Activated naive CD8-positive, alpha-beta T cell treated with anti-CD3 and anti-CD28 coated beads for 36 hours (primary cell): ENCODE results near the gene SMC6. TPM values are rescaled to one million over a fixed set of nuclear protein-coding genes. Genes with fewer than 3 reads are reported as not detected.

Experiments used
- DNase-seq: peaks from one replicate; pipeline ENCODE4 v3.0.0; 2021
- H3K27ac Mint-ChIP-seq: one replicate; pipeline ENCODE4 v1.8.0; 2022; ENCODE audit warnings: mild to moderate bottlenecking, moderate library complexity, mixed read lengths
- H3K27me3 Mint-ChIP-seq: one replicate; pipeline ENCODE4 v1.8.0; 2022; ENCODE audit warnings: mild to moderate bottlenecking, mixed read lengths
- H3K36me3 Mint-ChIP-seq: one replicate; pipeline ENCODE4 v1.8.0; 2021; ENCODE audit warnings: mild to moderate bottlenecking, mixed read lengths
- H3K4me1 Mint-ChIP-seq: one replicate; pipeline ENCODE4 v1.8.0; 2021; ENCODE audit warnings: mixed read lengths
- H3K4me3 Mint-ChIP-seq: one replicate; pipeline ENCODE4 v1.8.0; 2022; ENCODE audit warnings: mild to moderate bottlenecking, moderate library complexity, mixed read lengths
- H3K9me3 Mint-ChIP-seq: one replicate; pipeline ENCODE4 v1.8.0; 2022; ENCODE audit warnings: mixed read lengths
- total RNA-seq, 2 experiments: library from RNA; stranded (reverse); gene quantifications; one replicate each; pipeline ENCODE4 v1.2.3, GENCODE V29; 2021

Gene SMC6
- total RNA-seq, 2 experiments from 2014 or later: 22.5 TPM

DNA sequence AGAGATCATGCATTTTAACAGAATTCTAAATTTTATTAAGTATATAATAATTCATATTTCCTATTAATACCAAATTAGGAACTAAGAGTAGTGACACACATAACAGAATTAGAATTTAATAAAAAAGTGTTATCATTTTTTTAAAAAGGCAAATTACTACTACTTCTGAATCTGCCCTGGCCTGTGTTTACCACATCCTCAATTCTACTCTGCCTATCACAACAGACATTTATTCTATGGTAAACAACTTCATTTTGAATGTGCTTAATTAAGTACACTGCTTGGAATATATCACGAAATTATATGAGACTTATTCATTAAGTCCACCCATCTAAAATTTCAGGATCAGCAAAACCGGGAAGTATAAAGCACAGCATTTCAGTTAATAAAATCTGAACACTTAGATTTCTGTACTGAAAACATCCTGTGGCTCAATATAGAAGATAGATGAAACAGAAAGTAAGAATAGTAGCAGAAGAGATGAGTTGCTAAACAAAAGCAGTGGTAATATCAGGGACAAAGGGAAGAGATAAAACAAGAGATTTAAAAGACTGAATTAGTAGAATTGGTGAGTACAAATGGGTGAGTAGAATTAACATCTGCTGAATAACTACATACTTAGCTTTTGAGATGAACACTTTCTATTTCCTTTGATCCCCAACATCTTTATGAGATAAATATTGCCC is 3.7 kb downstream of the SMC6 start:
- Mint-ChIP-seq H3K36me3 (peaks cover 9% of the 10 kb centered on the region), H3K27me3 (no peaks in the 10 kb centered on the region), H3K27ac (no peak overlapping the region), H3K4me1 (peaks cover 24% of the 10 kb centered on the region), H3K4me3 (no peak overlapping the region), H3K9me3 (no peaks in the 10 kb centered on the region)
- DNase-seq: no peak

DNA sequence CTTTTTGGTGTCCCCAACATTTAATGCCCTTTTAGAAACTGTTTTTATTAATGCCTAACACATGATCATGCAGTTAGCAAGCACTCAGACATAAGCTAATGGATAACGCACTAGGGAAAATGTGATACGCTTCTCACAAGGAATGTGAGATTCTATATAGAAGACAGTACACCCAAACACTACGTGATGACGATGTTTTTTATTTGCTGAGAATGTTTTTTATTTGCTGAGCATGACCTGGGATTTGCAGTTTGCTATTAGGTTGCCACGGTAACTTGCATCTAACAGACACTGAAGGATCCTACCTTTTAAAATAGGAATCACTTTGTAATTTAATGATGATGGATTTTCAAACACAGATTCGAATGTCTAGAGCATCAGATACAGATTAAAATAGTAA is 4.9 kb downstream of the SMC6 start:
- no peaks in the 10 kb centered on the region for H3K27me3 Mint-ChIP-seq
- H3K4me1 Mint-ChIP-seq: peaks cover 24% of the 10 kb centered on the region
- H3K4me3 Mint-ChIP-seq: no peak overlapping the region
- DNase-seq: no peak
- no peaks in the 10 kb centered on the region for H3K9me3 Mint-ChIP-seq
- H3K36me3 Mint-ChIP-seq: peaks cover 9% of the 10 kb centered on the region
- no peak overlapping the region for H3K27ac Mint-ChIP-seq

DNA sequence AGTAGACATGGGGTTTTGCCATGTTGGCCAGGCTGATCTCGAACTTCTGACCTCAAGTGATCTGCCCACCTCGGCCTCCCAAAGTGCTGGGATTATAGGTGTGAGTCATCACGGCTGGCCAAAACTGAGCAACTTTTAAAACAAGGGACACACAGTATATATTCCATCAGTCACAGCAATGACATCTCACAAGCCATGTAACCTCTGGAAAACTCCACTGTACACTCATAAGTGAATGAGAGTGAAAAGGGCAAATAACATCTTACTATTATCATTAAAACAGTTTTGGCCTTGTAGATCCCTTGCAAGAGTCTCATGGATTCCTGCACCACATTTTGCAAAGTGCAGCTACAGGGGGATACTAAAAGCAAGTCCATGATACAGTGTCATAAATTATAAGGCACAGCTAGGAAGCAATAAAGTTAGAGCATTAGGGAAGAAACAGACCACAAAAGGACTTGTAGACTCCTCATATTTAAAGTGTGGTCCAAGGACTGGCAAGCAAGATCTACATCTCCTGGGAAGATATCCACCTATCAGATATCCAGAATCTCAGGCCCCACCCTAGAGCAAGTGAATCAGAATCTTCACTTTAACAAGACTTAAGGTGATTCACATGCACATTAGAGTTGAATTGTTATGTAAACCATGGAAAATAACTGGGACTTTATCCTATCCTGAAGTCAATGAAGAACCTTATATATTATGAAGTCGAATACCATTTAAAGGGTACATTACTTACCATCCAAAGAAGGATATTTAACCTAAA is 5.7 kb downstream of the SMC6 start:
- H3K36me3 Mint-ChIP-seq: peaks cover 9% of the 10 kb centered on the region
- H3K27ac Mint-ChIP-seq: no peak overlapping the region
- H3K9me3 Mint-ChIP-seq: no peaks in the 10 kb centered on the region
- H3K27me3 Mint-ChIP-seq: no peaks in the 10 kb centered on the region
- H3K4me1 Mint-ChIP-seq: peaks cover 24% of the 10 kb centered on the region
- no peak overlapping the region for H3K4me3 Mint-ChIP-seq
- no peak for DNase-seq

GRCh38 chr2:17740203-17740602 is 13.4 kb downstream of the SMC6 start:
- H3K4me1 Mint-ChIP-seq: no peaks in the 10 kb centered on the region
- H3K27ac Mint-ChIP-seq: no peak overlapping the region
- no peak for DNase-seq
- no peak overlapping the region for H3K4me3 Mint-ChIP-seq
- H3K9me3 Mint-ChIP-seq: no peaks in the 10 kb centered on the region
- H3K36me3 Mint-ChIP-seq: peaks cover 20% of the 10 kb centered on the region
- no peaks in the 10 kb centered on the region for H3K27me3 Mint-ChIP-seq

- no peak for DNase-seq
- H3K4me3 Mint-ChIP-seq: no peak overlapping the region
- no peaks in the 10 kb centered on the region for H3K4me1 Mint-ChIP-seq
Measured at GRCh38 chr2:17736989-17737388, 16.6 kb downstream of the SMC6 start.

DNA sequence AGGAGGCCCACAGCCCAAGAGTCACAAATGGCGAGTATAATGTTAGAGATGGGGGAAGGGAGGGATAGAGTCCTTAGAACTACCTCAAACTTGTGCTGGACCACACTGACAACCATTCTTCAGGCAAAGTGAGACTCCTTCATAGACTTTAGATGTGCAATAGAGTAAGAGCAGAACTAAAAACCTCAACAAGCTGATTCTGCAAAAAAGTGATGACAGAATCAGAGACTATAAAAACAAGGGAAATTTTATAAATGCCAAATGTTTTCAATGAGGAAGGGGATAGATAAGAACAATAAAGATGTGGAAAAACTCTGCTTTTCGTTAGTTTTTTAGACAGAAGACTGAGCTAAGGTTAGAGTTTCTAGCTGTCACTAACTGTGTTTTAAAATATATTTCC is 17.7 kb downstream of the SMC6 start:
- peaks cover 25% of the 10 kb centered on the region for H3K36me3 Mint-ChIP-seq
- no peak for DNase-seq
- H3K27me3 Mint-ChIP-seq: no peaks in the 10 kb centered on the region
- no peaks in the 10 kb centered on the region for H3K4me1 Mint-ChIP-seq
- H3K9me3 Mint-ChIP-seq: no peaks in the 10 kb centered on the region
- no peak overlapping the region for H3K27ac Mint-ChIP-seq
- no peak overlapping the region for H3K4me3 Mint-ChIP-seq

More at GRCh38 chr2:17736989-17737388, 16.6 kb downstream of the SMC6 start:
- H3K27ac Mint-ChIP-seq: no peak overlapping the region
- H3K27me3 Mint-ChIP-seq: no peaks in the 10 kb centered on the region
- peaks cover 21% of the 10 kb centered on the region for H3K36me3 Mint-ChIP-seq
- no peaks in the 10 kb centered on the region for H3K9me3 Mint-ChIP-seq

DNA sequence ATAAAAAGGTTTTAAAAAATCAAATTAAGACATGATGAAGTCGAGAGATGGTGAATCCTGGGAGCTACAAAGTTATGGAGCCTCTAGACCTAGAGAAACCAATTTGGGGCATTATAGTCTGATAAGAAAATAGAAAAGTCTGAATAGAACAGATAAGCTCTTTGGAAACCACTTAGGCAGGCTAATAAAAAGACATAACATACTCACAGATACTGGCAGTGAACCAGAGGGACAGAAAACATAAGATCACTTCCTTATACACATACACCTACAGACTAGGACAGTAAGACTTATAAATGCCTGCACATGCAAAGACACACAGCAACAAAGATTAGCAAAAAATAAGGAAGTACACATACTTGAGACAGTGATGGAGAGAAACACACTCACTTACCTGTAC is 20.0 kb downstream of the SMC6 start:
- H3K9me3 Mint-ChIP-seq: no peaks in the 10 kb centered on the region
- peaks cover 24% of the 10 kb centered on the region for H3K36me3 Mint-ChIP-seq
- H3K27me3 Mint-ChIP-seq: no peaks in the 10 kb centered on the region
- H3K27ac Mint-ChIP-seq: no peak overlapping the region
- DNase-seq: no peak
- no peak overlapping the region for H3K4me3 Mint-ChIP-seq
- H3K4me1 Mint-ChIP-seq: no peaks in the 10 kb centered on the region

- no peaks in the 10 kb centered on the region for H3K9me3 Mint-ChIP-seq
- no peak for DNase-seq
- H3K4me3 Mint-ChIP-seq: no peak overlapping the region
- H3K27ac Mint-ChIP-seq: no peak overlapping the region
- no peaks in the 10 kb centered on the region for H3K4me1 Mint-ChIP-seq
- no peaks in the 10 kb centered on the region for H3K27me3 Mint-ChIP-seq
- H3K36me3 Mint-ChIP-seq: peaks cover 14% of the 10 kb centered on the region
Measured at GRCh38 chr2:17729880-17730279, 23.7 kb downstream of the SMC6 start.

DNA sequence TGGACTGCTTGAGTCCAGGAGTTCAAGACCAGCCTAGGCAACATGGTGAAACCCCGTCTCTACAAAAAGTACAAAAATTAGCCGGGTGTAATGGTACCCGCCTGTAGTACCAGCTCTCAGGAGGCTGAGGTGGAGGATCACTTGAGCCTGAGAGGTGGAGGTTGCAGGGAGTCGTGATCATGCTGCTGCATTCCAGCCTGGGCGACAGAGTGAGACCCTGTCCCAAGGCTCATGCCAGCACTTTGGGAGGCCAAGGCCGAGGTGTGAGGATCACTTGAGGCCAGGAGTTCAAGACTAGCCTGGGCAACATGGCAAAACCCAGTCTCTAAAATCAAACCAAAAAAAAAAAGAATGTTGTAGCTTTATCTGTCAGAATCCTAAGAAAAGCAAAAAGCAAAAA is 25.4 kb downstream of the SMC6 start:
- Mint-ChIP-seq H3K4me3 (no peak overlapping the region), H3K4me1 (no peaks in the 10 kb centered on the region), H3K27me3 (no peaks in the 10 kb centered on the region), H3K9me3 (no peaks in the 10 kb centered on the region), H3K36me3 (peaks cover 10% of the 10 kb centered on the region), H3K27ac (no peak overlapping the region)
- DNase-seq: no peak

DNA sequence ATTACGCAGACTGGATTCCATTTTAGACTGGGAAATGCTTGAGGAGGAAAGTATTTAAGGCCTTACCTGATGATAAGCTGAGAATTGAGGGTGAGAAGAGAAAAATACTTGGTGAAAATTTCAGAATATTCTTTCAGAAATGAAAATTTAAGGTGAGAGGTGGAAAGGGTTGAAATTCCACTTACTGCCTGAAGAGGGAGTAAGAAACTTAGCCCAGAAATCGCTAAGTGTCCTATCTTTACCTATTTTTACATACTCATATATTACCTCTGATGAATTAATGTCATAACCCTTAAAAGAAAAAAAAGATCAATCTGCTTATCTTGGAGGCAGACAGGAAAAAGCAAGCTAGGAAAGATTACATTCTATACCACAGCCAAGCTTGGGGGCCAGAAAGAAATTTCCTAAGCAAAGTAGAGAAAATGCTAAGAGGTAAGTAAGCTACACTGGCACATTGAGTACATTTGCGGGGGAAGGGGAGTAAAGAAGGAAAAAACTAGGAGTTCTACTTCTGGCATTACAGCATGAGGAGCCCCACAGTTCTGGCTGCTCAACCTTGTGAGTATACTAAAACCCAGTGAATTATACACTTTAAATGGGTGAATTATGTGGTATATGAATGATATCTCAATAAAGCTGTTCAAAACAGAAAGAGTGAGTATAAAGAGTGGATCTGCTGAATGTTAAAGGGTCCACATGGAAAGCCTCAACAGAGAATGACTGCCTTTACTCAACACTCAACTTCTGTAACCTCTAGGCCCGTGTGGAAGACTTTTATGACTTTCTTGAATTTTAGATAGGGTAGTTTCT is 33.8 kb downstream of the SMC6 start:
- H3K27me3 Mint-ChIP-seq: no peaks in the 10 kb centered on the region
- DNase-seq: no peak
- no peaks in the 10 kb centered on the region for H3K9me3 Mint-ChIP-seq
- H3K4me1 Mint-ChIP-seq: no peaks in the 10 kb centered on the region
- peaks cover 10% of the 10 kb centered on the region for H3K36me3 Mint-ChIP-seq
- H3K27ac Mint-ChIP-seq: no peak overlapping the region
- H3K4me3 Mint-ChIP-seq: no peak overlapping the region

- Mint-ChIP-seq H3K4me3 (no peak overlapping the region), H3K27ac (no peak overlapping the region), H3K4me1 (no peaks in the 10 kb centered on the region), H3K27me3 (no peaks in the 10 kb centered on the region), H3K36me3 (peaks cover 13% of the 10 kb centered on the region), H3K9me3 (no peaks in the 10 kb centered on the region)
- no peak for DNase-seq
Measured at GRCh38 chr2:17718689-17719088, 34.9 kb downstream of the SMC6 start.

DNA sequence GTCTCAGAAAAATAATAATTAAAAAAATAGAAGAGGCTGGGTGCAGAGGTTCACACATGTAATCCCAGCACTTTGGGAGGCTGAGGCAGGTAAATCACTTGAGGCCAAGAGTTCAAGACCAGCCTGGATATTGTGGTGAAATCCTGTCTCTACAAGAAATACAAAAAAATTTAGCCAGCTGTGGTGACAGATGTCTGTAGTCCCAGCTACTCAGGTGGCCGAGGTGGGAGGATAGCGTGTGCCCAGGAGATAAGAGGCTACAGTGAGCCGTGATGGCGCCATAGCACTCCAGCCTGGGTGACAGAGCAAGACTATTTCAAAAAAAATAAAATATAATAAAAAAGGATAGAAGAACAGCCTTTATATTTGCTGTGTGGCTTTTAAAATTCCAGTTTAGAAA is 35.9 kb downstream of the SMC6 start:
- H3K4me3 Mint-ChIP-seq: no peak overlapping the region
- no peak for DNase-seq
- H3K4me1 Mint-ChIP-seq: no peaks in the 10 kb centered on the region
- no peaks in the 10 kb centered on the region for H3K27me3 Mint-ChIP-seq
- H3K9me3 Mint-ChIP-seq: no peaks in the 10 kb centered on the region
- no peak overlapping the region for H3K27ac Mint-ChIP-seq
- peaks cover 17% of the 10 kb centered on the region for H3K36me3 Mint-ChIP-seq

GRCh38 chr2:17713291-17713690 is 40.3 kb downstream of the SMC6 start:
- no peaks in the 10 kb centered on the region for H3K27me3 Mint-ChIP-seq
- DNase-seq: no peak
- H3K27ac Mint-ChIP-seq: no peak overlapping the region
- H3K9me3 Mint-ChIP-seq: no peaks in the 10 kb centered on the region
- no peaks in the 10 kb centered on the region for H3K4me1 Mint-ChIP-seq
- H3K36me3 Mint-ChIP-seq: peaks cover 12% of the 10 kb centered on the region
- no peak overlapping the region for H3K4me3 Mint-ChIP-seq

- Mint-ChIP-seq H3K27me3 (no peaks in the 10 kb centered on the region), H3K27ac (no peak overlapping the region), H3K36me3 (peaks cover 14% of the 10 kb centered on the region), H3K4me1 (no peaks in the 10 kb centered on the region), H3K4me3 (no peak overlapping the region), H3K9me3 (no peaks in the 10 kb centered on the region)
- no peak for DNase-seq
Measured at GRCh38 chr2:17710547-17711248, 42.9 kb downstream of the SMC6 start.

GRCh38 chr2:17709897-17710296 is 43.7 kb downstream of the SMC6 start:
- H3K36me3 Mint-ChIP-seq: peaks cover 14% of the 10 kb centered on the region

More at GRCh38 chr2:17709897-17710296, 43.7 kb downstream of the SMC6 start:
- no peaks in the 10 kb centered on the region for H3K27me3 Mint-ChIP-seq
- H3K27ac Mint-ChIP-seq: no peak overlapping the region
- H3K4me1 Mint-ChIP-seq: no peaks in the 10 kb centered on the region
- H3K9me3 Mint-ChIP-seq: no peaks in the 10 kb centered on the region
- no peak overlapping the region for H3K4me3 Mint-ChIP-seq
- no peak for DNase-seq
